ENCODE data around the gene IGFBP2. TPM values are rescaled to one million over a fixed set of nuclear protein-coding genes. Genes with fewer than 3 reads are reported as not detected.

The IGFBP2 gene
- total RNA-seq, 2 experiments from 2014 or later = 123 to 124 TPM

- TF ChIP-seq CTCF (IDR thresholded peaks at IDR 0.05) = no peak
- H3K4me1 Mint-ChIP-seq (ENCODE audit: low read depth) = peaks cover 7% of the 10 kb centered on the region
- ATAC-seq = no peak
- H3K27me3 Mint-ChIP-seq = peaks cover 13% of the 10 kb centered on the region
- no peaks in the 10 kb centered on the region for H3K36me3 Mint-ChIP-seq (ENCODE audit: low read depth)
- no peaks in the 10 kb centered on the region for H3K9me3 Mint-ChIP-seq
- H3K27ac Mint-ChIP-seq = no peak overlapping the region
- no peak for DNase-seq
- no peak overlapping the region for H3K4me3 Mint-ChIP-seq
- CTCF ChIA-PET = interaction anchor here (1.1 to 2.2 kb wide), 2 partner anchors 12 to 1034 kb away, joined by 4 to 7 read pairs; no protein-coding TSS in a partner anchor
- intact Hi-C loops (cut with micrococcal nuclease) = no loop called here
- POLR2A ChIA-PET = interaction anchor here (0.6 to 0.9 kb wide), 3 partner anchors 58 to 172 kb away, joined by 3 read pairs; no protein-coding TSS in a partner anchor
Observed at GRCh38 chr2:216678813-216679657, 45.8 kb downstream of the IGFBP2 start.

GRCh38 chr2:216679658-216680024 lies 46.4 kb downstream of the IGFBP2 start:
- TF ChIP-seq CTCF (IDR thresholded peaks at IDR 0.05) = no peak
- Mint-ChIP-seq H3K27ac (no peak overlapping the region), H3K4me1 (ENCODE audit: low read depth) (peaks cover 7% of the 10 kb centered on the region), H3K36me3 (ENCODE audit: low read depth) (no peaks in the 10 kb centered on the region), H3K9me3 (no peaks in the 10 kb centered on the region), H3K27me3 (peaks cover 13% of the 10 kb centered on the region), H3K4me3 (no peak overlapping the region)
- CTCF ChIA-PET = interaction anchor here (2.2 kb wide), 1 partner anchor 12 kb away, joined by 7 read pairs; no protein-coding TSS in a partner anchor
- POLR2A ChIA-PET = interaction anchor here (0.6 to 0.9 kb wide), 2 partner anchors 152 to 173 kb away, joined by 3 read pairs; no protein-coding TSS in a partner anchor
- ATAC-seq = no peak
- no peak for DNase-seq
- intact Hi-C loops (cut with micrococcal nuclease) = loop anchor here (5.0 kb wide), 2 partner anchors 833 to 1033 kb away; no protein-coding TSS in a partner anchor

GRCh38 chr2:216680951-216681629 lies 47.9 kb downstream of the IGFBP2 start:
- no peaks in the 10 kb centered on the region for H3K36me3 Mint-ChIP-seq (ENCODE audit: low read depth)
- H3K9me3 Mint-ChIP-seq = no peaks in the 10 kb centered on the region
- H3K27ac Mint-ChIP-seq = no peak overlapping the region
- TF ChIP-seq CTCF (IDR thresholded peaks at IDR 0.05) = no peak
- H3K27me3 Mint-ChIP-seq = peaks cover 20% of the 10 kb centered on the region
- ATAC-seq (no peak), DNase-seq (no peak)
- no peak overlapping the region for H3K4me3 Mint-ChIP-seq
- H3K4me1 Mint-ChIP-seq (ENCODE audit: low read depth) = peaks cover 7% of the 10 kb centered on the region
- ChIA-PET CTCF (interaction anchor here (1.1 to 2.4 kb wide), 3 partner anchors 15 to 1032 kb away, joined by 4 to 9 read pairs (median 7); partner anchors contain the start of gene IGFBP5), POLR2A (no interaction called here)
- intact Hi-C loops (cut with micrococcal nuclease) = loop anchor here (5.0 kb wide), 2 partner anchors 831 to 1031 kb away; no protein-coding TSS in a partner anchor

GRCh38 chr2:216681683-216682082 lies 48.5 kb downstream of the IGFBP2 start:
- H3K9me3 Mint-ChIP-seq = no peaks in the 10 kb centered on the region
- peaks cover 7% of the 10 kb centered on the region for H3K4me1 Mint-ChIP-seq (ENCODE audit: low read depth)
- ChIA-PET CTCF (interaction anchor here (0.7 to 2.4 kb wide), 22 partner anchors 12 to 1032 kb away, joined by 3 to 9 read pairs (median 3); partner anchors contain the start of gene IGFBP5), POLR2A (no interaction called here)
- H3K27me3 Mint-ChIP-seq = peaks cover 21% of the 10 kb centered on the region
- no peak overlapping the region for H3K4me3 Mint-ChIP-seq
- no peak overlapping the region for H3K27ac Mint-ChIP-seq
- intact Hi-C loops (cut with micrococcal nuclease) = loop anchor here (5.0 kb wide), 2 partner anchors 831 to 1031 kb away; no protein-coding TSS in a partner anchor
- no peak for TF ChIP-seq CTCF (IDR thresholded peaks at IDR 0.05)
- ATAC-seq (no peak), DNase-seq (no peak)
- no peaks in the 10 kb centered on the region for H3K36me3 Mint-ChIP-seq (ENCODE audit: low read depth)
